Measurements from ENCODE around the gene PITHD1. TPM values are rescaled to one million over a fixed set of nuclear protein-coding genes. Genes with fewer than 3 reads are reported as not detected.

The PITHD1 gene
- polyA plus RNA-seq, 2 of the 4 experiments (the other 2 are of a cell fraction), result 25.4 to 41.0 TPM

- TF ChIP-seq REST (IDR thresholded peaks at IDR 0.05), result no peak
- no peak for TF ChIP-seq POLR2AphosphoS2 (conservative IDR thresholded peaks at IDR 0.05; ENCODE audit: low read length)
- TF ChIP-seq CHD4 (IDR thresholded peaks at IDR 0.05; ENCODE audit: borderline replicate concordance), result no peak
- no peak for TF ChIP-seq KDM1A (IDR thresholded peaks at IDR 0.05; ENCODE audit: low read depth)
- no peak for TF ChIP-seq HOXB13 (CRISPR knock-in tag; IDR thresholded peaks at IDR 0.05; ENCODE audit: low read depth)
Observed at GRCh38 chr1:23790696-23791515, 12.7 kb downstream of the PITHD1 start, which contains the start of gene LYPLA2 (continued).

- ATAC-seq, result peak; percentile 41 to 43; a peak in 4 of 6 replicates
- 0% methylated on average over 7 of the region's 15 CpGs for WGBS (ENCODE audit: missing lambda C conversion rate)
- Histone ChIP-seq H3K4me3 (peak overlapping the region; percentile 87), H3K4me1 (peaks cover 40% of the 10 kb centered on the region), H3K4me2 (peak overlapping the region; percentile 97), H3K9me3 (no peaks in the 10 kb centered on the region), H3K27ac (peak overlapping the region; percentile 93 to 98)
- DNase-seq (ENCODE audit: low read depth in 1 of 2, low spot score in 1 of 2), result no peak
- ChIA-PET CTCF (interaction anchor here (0.6 to 2.3 kb wide), 7 partner anchors 13 to 125 kb away, joined by 3 to 8 read pairs (median 5); partner anchors contain the start of gene PITHD1), POLR2A (interaction anchor here (0.9 to 2.5 kb wide), 3 partner anchors 9 to 13 kb away, joined by 4 to 19 read pairs (median 8); partner anchors contain the start of genes GALE and PITHD1)
- no peak for TF ChIP-seq HMGXB4 (CRISPR knock-in tag; IDR thresholded peaks at IDR 0.05; ENCODE audit: borderline replicate concordance)
- no peak for TF ChIP-seq SREBF2 (IDR thresholded peaks at IDR 0.05)
- TF ChIP-seq CHD4 (IDR thresholded peaks at IDR 0.05; ENCODE audit: borderline replicate concordance), result no peak
- no peak for TF ChIP-seq RARB (CRISPR knock-in tag; IDR thresholded peaks at IDR 0.05)
- no peak for TF ChIP-seq JUNB (IDR thresholded peaks at IDR 0.05)
- no peak for TF ChIP-seq FOSL2 (IDR thresholded peaks at IDR 0.05)
- TF ChIP-seq FOSL2 (CRISPR knock-in tag; IDR thresholded peaks at IDR 0.05), result no peak
- no peak for TF ChIP-seq GATA3 (IDR thresholded peaks at IDR 0.05; ENCODE audit: borderline replicate concordance)
- no peak for TF ChIP-seq HOXB5 (CRISPR knock-in tag; IDR thresholded peaks at IDR 0.05)
- no peak for TF ChIP-seq E2F6 (IDR thresholded peaks at IDR 0.05; ENCODE audit: borderline replicate concordance, low read depth)
- TF ChIP-seq KDM5A (IDR thresholded peaks at IDR 0.05), result no peak
- TF ChIP-seq CHD2 (IDR thresholded peaks at IDR 0.05; ENCODE audit: low read length, partially characterized antibody), result no peak
- no peak for TF ChIP-seq RCOR1 (IDR thresholded peaks at IDR 0.05; ENCODE audit: low read depth, low read length)
- no peak for TF ChIP-seq BCL3 (IDR thresholded peaks at IDR 0.05)
- TF ChIP-seq EP300 (IDR thresholded peaks at IDR 0.05), result no peak
- no peak for TF ChIP-seq EHMT2 (IDR thresholded peaks at IDR 0.05; ENCODE audit: low read depth)
- no peak for TF ChIP-seq TP53 (CRISPR knock-in tag; IDR thresholded peaks at IDR 0.05)
- no peak for TF ChIP-seq ATOH8 (CRISPR knock-in tag; IDR thresholded peaks at IDR 0.05; ENCODE audit: low read depth)
- TF ChIP-seq HEYL (CRISPR knock-in tag; IDR thresholded peaks at IDR 0.05), result no peak
- no peak for TF ChIP-seq ESRRA (IDR thresholded peaks at IDR 0.05; ENCODE audit: borderline replicate concordance, low read length)
- TF ChIP-seq FOSB (CRISPR knock-in tag; IDR thresholded peaks at IDR 0.05), result no peak
- FAIRE-seq, result no peak
Observed at GRCh38 chr1:23791516-23792047, 13.4 kb downstream of the PITHD1 start.
